Stimulated activated CD8-positive, alpha-beta memory T cell treated with anti-CD3 and anti-CD28 coated beads, Interleukin-7, amount 100 ng/mL, for 1 hour (primary cell): Measurements from ENCODE around the gene HMX3.
"Not testable (repeated sequence)": the region's sequence is repeated elsewhere in the genome, so short reads cannot be mapped to it uniquely, and the experiment has no call there.

Source experiments
- DNase-seq, 2 donors: peaks; one replicate each; pipeline ENCODE4 v3.0.0-alpha.2; 2020; ENCODE audit warnings: low read depth in 2 of 2

Gene HMX3

DNA sequence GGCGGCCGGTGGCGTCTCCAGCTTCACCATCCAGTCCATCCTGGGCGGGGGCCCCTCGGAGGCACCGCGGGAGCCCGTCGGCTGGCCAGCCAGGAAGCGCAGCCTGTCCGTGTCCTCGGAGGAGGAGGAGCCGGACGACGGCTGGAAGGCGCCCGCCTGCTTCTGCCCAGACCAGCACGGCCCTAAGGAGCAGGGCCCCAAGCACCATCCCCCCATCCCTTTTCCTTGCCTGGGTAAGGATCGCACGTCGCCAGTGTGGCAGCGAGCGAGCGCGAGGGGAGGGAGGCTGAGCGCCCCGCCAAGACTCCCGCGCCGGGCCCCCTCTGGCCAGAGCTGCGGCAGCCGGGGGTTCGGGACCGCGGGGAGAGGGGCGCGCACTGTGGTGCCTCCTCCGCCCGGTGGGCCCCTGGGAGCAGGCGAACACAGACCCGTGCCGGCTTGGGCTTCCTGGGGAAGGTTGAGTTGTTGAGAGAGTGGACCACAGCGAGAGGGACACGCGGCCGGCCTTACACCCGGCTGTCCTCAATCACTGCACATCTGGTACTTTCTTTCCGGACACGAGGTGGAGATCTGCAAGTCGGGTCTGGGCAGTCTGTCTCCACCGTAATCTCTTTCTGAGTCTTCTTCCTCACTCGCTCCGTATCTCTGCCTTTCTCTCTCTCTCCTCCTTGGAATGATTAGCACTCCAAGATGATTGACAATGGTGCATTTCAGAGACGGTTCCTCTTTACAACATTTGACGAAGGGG is 12.8 kb downstream of the HMX3 start:
- no peak for DNase-seq

DNA sequence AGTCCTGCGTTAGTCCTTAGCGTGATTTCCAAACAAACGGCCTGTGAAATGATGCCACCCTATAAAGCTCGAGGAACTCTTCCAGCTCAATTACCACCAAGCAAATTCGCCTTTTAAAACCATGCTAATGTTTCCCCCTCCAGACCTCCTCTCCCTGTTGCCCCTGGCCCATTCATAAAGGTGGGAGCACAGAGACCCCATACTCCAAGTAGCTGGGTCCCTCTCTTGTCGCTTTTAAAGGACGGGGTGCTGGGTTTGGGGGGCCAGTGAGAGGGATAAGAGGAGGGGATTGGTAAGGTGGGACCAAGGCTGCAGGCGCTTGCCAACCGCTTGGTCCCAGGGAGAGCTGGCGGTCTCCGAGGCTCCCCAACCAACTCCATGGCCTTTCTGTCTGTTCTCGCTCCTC is 13.4 kb downstream of the HMX3 start:
- no peak for DNase-seq

DNA sequence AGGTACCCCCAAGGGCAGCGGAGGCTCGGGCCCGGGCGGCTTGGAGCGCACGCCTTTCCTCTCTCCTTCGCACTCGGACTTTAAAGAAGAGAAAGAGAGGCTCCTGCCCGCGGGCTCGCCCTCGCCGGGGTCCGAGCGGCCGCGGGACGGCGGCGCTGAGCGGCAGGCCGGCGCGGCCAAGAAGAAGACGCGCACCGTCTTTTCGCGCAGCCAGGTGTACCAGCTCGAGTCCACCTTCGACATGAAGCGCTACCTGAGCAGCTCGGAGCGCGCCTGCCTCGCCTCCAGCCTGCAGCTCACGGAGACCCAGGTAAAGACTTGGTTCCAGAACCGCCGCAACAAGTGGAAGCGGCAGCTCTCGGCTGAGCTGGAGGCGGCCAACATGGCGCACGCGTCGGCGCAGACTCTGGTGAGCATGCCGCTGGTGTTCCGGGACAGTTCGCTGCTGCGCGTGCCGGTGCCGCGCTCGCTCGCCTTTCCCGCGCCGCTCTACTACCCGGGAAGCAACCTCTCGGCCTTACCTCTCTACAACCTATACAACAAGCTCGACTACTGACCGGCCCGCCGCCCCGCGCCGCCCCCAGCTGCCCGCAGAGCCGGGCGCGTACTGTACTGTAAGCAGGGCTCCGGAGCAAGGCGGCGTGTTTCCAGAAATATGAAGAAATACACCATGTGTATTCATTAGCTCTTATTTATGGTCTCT is 13.9 kb downstream of the HMX3 start:
- DNase-seq: no peak

DNA sequence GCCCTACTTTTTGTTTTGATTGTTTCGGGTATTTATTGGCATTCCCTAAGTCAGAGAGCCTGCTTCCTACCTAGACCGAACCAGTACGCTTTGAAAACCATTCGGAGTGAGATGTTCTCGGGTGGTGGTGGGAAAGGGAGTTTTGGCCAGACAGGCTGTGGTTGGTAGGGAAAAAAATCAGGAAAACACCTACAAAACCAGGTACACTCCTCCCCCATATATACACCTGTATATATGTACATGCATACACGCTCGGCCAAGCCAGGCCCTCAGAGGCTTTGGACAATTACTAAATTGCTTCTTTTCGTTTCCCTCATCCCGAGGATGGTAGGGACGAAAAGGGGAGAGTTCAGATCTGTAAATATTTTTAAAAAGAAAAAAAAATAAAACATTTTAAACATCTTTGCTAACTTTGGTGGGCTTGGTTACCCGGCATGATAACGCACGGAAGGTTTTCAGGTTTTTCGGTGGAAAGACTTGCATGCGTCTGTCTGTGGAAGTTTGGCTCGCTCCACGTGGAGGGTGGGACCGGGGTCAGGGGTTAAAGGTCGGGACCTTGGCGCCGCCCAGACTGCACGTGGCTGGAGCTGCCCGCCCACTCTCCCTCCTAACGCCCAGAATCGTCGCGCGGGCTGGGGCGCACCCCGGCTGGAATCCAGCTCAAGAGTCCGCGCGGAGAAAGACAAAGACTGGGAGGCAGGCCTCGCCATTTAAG is 14.7 kb downstream of the HMX3 start:
- no peak for DNase-seq

DNA sequence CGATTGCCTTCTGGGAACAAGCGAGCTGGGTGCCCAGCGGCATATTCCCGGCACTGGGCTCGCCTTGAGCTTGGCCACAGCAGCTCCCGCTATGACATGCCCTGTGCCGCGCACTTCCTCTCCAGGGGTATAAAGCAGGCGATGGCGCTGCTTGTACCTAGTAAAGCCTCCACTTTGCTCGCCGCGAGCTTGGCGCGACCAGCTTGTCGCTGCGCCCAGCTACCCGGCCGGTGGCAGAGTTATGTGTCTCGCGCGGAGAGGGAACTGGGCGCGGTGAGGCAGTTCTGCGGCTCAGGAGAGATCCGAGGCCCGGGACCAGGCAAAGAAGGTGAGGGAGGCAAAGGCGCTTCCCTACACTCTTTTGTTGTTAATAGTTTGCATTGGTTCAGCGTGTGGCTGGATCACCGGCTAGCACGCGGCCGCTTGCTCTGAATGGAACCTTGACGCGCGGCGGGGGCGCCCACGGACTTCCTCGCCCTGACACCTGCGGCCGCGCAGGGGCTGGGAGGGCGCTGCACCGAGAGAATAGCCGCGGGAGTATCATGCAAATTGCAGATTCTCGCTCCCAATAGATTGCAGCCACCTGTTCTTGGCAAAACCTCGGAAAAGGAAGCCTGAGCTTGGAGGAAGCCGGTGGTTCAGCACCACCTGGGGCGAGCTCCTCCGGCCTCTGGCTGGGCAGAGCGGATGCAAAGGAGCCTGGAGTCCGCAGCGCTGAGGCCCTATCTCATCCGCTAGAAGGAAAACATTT is 15.4 kb downstream of the HMX3 start:
- no peak for DNase-seq

DNA sequence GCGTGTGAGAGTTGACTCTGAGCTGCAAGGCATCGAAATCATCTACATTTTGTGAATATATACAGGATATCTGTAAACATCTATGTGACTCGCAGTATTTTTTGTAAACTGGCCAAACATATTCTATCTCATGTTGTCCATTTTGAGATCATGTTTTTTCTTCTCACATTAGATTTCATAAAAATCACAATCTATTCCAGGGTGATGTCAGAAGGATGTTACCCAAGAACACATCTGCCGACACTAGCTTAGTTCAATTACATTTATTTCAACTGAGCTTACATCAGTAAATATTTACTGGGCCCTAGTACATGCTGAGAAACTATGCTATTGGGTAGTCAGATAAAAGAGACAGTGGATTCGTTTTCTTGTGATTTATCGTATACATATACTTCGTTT is 16.0 kb downstream of the HMX3 start:
- no peak for DNase-seq

DNA sequence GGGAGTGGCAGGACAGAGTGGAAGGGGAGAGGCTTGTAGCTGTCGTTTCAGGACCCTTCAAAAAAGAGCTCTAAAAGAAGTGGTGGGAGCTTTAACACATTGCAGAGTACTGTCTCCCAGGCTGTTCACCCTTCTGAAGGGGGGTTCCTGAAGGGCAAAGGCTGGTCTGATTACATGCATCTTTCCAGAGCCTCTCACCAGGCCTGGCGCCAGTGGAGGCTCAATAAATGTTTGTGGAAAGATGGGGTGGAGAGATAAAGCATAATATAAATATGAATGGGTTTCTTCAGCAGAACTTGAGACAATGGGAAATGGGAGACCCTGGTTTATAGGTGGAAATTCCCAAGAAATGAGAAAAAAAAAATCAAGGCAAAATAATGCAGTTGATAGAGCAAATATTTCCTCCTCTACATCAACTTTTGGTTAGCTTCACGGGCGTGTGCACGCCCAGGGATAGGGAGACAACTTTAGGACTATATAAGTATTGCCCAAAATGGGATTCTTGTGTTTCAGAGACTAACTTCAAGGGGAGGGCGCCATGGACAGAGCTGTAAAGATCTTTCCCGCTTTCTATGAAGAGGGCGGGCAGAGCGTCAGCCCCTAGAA is 17.8 kb downstream of the HMX3 start:
- DNase-seq: no peak

DNA sequence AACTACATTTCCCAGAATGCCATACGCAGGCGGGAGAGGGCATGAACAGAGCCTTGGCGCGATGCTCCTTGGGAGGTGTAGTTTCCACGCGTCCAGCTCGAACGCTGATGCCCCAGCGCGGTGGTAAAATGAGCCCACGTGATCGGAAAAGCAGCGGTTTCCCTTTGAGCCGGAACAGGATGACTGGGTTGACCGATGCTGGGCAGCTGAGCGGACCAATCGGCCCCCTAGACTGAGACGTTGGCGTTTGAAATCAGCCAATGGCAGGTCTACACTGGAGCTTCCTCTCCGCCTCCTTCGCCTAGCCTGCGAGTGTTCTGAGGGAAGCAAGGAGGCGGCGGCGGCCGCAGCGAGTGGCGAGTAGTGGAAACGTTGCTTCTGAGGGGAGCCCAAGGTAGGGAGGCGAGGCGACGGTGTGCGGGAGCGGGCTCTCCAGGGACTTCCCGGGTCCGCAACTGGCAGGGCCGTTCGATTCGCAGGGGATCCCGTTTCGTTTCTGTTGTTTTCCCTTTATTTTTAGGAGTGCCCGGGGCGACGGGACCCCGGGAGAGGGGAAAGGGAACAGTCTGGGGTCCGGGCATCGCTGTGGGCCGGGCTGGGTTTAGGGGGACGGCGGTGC is 18.4 kb downstream of the HMX3 start, which contains the start of gene BUB3:
BUB3 (plus strand) TSS at position 311 of the 619 bp plus-strand sequence. CDS start 516 bp downstream, outside the sequence.
- peak; percentile 85 for DNase-seq

DNA sequence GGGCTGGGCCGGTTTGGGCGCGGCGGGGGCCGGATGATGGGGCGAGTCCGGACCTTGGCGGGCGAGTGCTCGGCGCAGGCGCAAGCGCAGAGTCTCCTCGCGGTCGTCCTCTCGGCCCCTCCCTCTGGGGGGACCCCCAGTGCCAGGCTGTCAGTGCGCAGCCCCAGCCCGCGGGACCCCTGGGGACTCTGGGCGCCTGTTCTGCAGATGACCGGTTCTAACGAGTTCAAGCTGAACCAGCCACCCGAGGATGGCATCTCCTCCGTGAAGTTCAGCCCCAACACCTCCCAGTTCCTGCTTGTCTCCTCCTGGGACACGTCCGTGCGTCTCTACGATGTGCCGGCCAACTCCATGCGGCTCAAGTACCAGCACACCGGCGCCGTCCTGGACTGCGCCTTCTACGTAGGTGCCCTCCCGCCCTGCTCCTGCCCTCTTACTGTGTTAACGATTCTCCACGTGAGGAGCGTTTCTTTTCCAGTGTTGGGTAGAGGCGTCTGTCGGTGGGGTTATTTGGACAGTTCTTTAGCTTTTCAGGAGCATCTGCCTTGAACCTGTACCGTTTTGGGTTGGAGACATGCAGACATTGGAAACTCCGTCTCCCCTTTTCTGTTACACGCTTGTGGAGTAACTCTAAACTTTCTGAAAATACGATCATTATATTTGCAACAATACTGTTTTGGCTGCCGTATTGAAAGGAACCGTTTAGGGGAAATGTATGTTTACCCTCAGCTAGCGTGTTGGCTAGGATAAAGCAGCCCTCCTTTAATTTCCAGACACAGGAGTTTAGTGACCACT is 19.1 kb downstream of the HMX3 start:
- no peak for DNase-seq

DNA sequence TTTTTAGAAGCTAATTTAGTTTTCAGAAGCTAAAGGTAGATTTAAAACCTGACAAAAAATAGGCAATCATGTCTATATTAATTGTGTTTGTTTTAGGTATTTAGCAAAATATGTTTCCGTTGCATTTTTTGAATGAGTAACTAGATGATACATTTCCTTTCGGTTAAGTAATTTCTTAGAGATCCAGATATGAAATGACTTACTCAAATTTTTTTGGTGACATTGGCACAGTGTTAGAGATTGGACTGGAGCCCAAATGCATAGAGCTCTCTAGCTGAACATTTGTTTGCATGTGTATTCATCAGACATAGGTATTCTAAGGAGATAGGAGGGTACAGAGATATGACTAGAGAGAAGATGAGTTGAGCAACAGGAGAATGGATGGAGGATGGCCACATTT is 20.3 kb downstream of the HMX3 start:
- DNase-seq: no peak

DNA sequence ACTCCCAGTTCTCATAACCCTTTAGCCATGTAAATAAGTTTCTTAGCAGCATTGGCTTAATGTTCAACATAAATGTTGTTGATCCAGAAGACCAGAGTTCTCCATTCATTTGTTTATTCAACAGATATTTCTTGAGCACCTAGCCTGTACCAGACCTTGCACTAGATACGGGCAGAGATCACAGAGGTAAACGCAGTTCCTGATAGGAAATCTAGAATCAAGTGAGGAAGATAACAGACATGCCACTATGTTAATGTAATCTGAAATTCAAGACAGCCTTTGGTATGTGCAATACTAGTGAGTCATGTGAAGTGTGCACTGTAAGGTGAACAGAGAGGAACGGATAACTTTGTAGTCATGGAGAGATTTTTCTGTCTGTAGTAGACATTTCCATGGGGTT is 21.4 kb downstream of the HMX3 start:
- DNase-seq: no peak

DNA sequence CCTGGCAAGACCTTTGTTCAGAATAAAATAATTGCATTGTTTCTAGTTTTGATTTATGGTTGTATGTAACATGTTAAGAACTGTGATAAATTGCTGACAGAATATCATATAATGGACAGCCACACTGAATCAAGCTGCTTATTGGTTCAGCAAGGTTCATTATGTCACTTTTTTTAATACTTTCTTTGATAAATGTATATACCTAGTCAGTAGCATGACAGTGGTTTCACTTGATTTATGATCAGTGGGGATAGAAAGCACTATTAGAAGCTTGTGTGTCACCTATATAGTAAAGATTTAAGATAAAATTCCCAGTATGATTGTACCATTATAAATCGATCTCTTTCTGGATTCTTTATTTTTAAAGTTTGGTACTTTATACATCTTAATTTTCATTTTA is 22.9 kb downstream of the HMX3 start:
- DNase-seq: no peak

DNA sequence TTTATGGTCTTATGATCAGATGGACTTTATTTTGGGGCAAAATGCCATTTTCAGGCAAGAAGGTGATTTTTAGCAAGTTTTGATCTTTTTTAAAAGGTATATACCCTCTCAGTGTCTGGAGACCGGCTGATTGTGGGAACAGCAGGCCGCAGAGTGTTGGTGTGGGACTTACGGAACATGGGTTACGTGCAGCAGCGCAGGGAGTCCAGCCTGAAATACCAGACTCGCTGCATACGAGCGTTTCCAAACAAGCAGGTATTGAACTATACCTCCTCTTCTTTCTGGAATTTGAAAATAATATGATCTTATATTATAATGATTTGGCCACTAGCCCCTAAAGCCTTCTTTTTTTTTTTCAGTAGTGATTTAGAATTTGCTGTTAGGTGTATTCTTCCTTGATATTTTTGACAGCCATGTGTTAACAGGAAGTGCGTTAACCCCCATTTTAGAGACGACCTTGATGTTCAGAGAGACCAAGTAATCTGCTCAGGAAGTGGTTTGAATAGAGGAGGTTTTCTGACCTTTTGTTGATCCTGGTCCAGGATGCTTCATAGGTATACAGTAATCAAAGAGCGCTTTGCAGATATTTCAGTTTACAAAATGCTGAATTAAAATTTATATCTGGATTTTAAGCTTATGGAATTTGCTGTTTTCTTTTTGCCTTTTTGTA is 24.7 kb downstream of the HMX3 start:
- DNase-seq: no peak

DNA sequence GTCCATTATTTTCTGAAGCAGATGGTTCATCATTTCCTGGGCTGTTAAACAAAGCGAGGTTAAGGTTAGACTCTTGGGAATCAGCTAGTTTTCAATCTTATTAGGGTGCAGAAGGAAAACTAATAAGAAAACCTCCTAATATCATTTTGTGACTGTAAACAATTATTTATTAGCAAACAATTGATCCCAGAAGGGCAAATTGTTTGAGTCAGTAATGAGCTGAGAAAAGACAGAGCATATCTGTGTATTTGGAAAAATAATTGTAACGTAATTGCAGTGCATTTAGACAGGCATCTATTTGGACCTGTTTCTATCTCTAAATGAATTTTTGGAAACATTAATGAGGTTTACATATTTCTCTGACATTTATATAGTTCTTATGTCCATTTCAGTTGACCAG is 28.5 kb downstream of the HMX3 start:
- no peak for DNase-seq

DNA sequence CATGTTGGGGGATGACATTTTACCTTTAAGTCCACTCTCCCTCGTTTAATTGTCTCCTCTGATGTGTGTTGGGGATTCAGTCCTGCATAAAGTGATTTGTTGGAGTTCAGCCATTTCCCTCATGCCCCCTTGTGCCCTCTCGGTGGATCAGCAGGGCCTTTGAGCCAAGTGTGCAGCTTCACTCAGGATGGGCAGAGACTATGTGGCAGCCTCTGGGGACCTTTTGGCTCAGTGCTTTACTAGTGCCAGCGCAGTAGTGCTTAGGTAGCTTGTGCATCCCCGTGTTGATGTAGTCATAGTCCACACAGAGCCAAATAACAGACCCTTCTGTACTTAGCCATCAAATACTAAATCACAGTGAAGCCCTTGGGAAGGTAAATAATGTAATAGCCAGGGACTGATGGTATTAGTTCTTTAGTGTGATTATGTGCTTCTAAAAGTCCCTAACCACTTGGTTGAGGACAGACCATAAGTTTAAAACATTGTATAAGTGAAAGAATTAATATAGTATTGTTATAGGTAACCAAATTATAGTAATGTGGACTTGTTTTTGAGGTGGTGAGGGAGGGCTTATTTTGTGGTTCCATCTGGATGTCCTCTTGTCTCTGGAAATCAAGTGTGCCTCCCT is 29.8 kb downstream of the HMX3 start:
- no peak for DNase-seq

DNA sequence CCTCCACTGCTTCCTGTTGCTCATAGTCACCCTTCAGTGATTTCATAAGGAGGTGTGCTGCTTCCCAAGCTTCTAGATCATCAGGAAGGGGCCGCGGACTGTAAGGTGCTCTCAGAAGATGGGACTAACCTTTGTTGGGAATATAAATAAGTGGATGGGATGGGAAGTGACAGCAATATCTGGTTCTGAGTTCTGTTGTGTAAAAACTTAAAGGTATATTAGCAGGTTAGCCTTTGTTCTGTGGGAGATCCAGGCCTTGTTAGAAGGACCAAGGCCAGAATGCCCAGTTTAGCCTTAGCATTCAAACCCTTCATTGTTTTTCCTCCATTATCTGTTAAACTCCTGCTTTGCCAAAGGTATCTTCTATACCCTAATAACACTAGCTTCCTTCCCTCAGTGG is 30.8 kb downstream of the HMX3 start:
- DNase-seq: no peak

DNA sequence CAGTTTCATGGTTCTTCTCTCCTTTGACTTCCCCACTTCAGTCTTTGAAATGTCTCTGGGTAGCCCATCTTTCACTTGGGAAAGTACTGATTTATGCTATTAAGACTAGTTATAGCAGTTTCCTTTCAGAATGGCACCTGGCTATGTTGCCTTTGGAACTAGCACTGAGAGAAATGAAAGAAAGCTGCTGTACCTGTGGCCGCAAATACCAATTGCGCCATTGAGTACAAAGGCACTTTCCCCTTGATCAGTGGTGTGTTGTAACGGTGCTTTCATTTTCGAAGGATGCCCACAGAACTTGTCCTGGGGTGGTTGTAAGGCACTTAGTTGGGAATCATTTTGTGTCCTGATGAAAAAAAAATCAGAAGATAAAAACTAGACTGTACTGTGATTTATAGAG is 35.2 kb downstream of the HMX3 start:
- no peak for DNase-seq

DNA sequence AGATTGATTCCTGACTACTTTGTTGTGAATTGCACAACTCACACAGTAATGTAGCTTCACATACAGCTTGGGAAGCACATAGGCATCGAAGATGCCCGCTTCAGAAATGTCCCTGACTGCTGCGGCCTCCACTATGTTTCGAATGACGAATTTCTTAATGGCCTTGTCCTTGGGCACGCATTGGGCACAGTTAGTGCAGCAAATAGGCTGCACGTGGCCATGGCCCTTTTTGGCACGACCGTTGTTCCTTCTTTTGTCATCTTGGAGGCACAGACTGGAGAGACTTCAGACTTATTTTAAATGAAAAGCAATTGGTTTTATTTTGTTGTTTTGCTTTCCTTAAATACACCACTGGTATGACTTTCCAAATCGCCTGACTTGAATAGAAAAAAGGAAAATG is 35.8 kb downstream of the HMX3 start:
- DNase-seq: not testable (repeated sequence)
